Neural cell (in vitro differentiated cells): ENCODE measurements around the gene RAPGEF4. TPM values are rescaled to one million over a fixed set of nuclear protein-coding genes. Genes with fewer than 3 reads are reported as not detected.

Experiments
- H2AFZ ChIP-seq: fragments of 200-600, 300-800 bp; sonication (generic), shearing (Covaris generic); 2 replicates; pipeline ENCODE4 v1.6.0; 2014; ENCODE audit warnings: low read depth, mild to moderate bottlenecking, antibody characterized with exemption, low read length, moderate library complexity
- H3F3A ChIP-seq: fragments of 200-600 bp; shearing (Covaris generic); 2 replicates; pipeline ENCODE4 v1.6.1; 2016; ENCODE audit warnings: mild to moderate bottlenecking, moderate library complexity, mixed read lengths, antibody characterized with exemption, low read length; ENCODE audit not compliant: insufficient read depth, poor library complexity, severe bottlenecking
- H3K27ac ChIP-seq: fragments of 200-600, 300-800 bp; sonication (generic), shearing (Covaris generic); 2 replicates; pipeline ENCODE4 v1.5.1; 2014; ENCODE audit warnings: mild to moderate bottlenecking, low read length, moderate library complexity
- H3K27me3 ChIP-seq: fragments of 300-800, 200-600 bp; sonication (generic), shearing (Covaris generic); 2 replicates; pipeline ENCODE4 v1.6.0; 2014; ENCODE audit warnings: mild to moderate bottlenecking, low read depth, low read length, moderate library complexity; ENCODE audit not compliant: insufficient read depth
- H3K36me3 ChIP-seq: fragments of 300-800, 200-600 bp; sonication (generic), shearing (Covaris generic); 2 replicates; pipeline ENCODE4 v1.5.1; 2014; ENCODE audit warnings: mild to moderate bottlenecking, antibody characterized with exemption, low read length, moderate library complexity; ENCODE audit not compliant: insufficient read depth
- H3K4me2 ChIP-seq: fragments of 300-800, 200-600 bp; sonication (generic), shearing (Covaris generic); 2 replicates; pipeline ENCODE4 v1.6.0; 2014; ENCODE audit warnings: mild to moderate bottlenecking, low read length
- H3K4me3 ChIP-seq: fragments of 300-800, 200-600 bp; sonication (generic), shearing (Covaris generic); 2 replicates; pipeline ENCODE4 v1.5.1; 2014; ENCODE audit warnings: mild to moderate bottlenecking, low read length, moderate library complexity
- H3K79me2 ChIP-seq: fragments of 200-600 bp; shearing (Covaris generic); replicated peaks from 2 replicates; pipeline ENCODE4 v1.6.0; 2014; ENCODE audit warnings: mild to moderate bottlenecking, low read length, moderate library complexity; ENCODE audit not compliant: insufficient read depth
- H3K9ac ChIP-seq: fragments of 300-800, 200-600 bp; sonication (generic), shearing (Covaris generic); 2 replicates; pipeline ENCODE4 v1.6.1; 2016; ENCODE audit warnings: mild to moderate bottlenecking, low read length, mixed read lengths
- H3K9me2 ChIP-seq: fragments of 200-600 bp; shearing (Covaris generic); 2 replicates; pipeline ENCODE4 v1.6.1; 2016; ENCODE audit warnings: mild to moderate bottlenecking, low read length, mixed read lengths; ENCODE audit not compliant: insufficient read depth
- H3K9me3 ChIP-seq: fragments of 200-600, 300-800 bp; sonication (generic), shearing (Covaris generic); 2 replicates; pipeline ENCODE4 v1.6.1; 2016; ENCODE audit warnings: mild to moderate bottlenecking, mixed run types, low read length, moderate library complexity, mixed read lengths
- H4K20me1 ChIP-seq: fragments of 200-600 bp; shearing (Covaris generic); 2 replicates; pipeline ENCODE4 v1.6.1; 2016; ENCODE audit warnings: mild to moderate bottlenecking, mixed run types; ENCODE audit not compliant: insufficient read depth
- EP300 ChIP-seq: fragments of 450-650 bp; conservative IDR thresholded peaks from 2 replicates; pipeline ENCODE4 v1.6.1; 2014; ENCODE audit warnings: antibody characterized with exemption, mild to moderate bottlenecking, moderate library complexity; ENCODE audit not compliant: poor library complexity, severe bottlenecking
- EZH2 ChIP-seq: fragments of 200-600, 300-800 bp; shearing (Covaris generic), sonication (generic); IDR thresholded peaks from 2 replicates; pipeline ENCODE4 v1.6.1; 2014; ENCODE audit warnings: antibody characterized with exemption, low read length, borderline replicate concordance, mild to moderate bottlenecking; ENCODE audit not compliant: insufficient read depth, poor library complexity, severe bottlenecking
- POLR2AphosphoS5 ChIP-seq: IDR thresholded peaks from 2 replicates; pipeline ENCODE4 v1.6.1; 2012
- RAD21 ChIP-seq: fragments of 450-650 bp; conservative IDR thresholded peaks from 2 replicates; pipeline ENCODE4 v1.6.1; 2014; ENCODE audit warnings: antibody characterized with exemption, mild to moderate bottlenecking, moderate library complexity
- SMC3 ChIP-seq: fragments of 450-650 bp; conservative IDR thresholded peaks from 2 replicates; pipeline ENCODE4 v1.6.1; 2014; ENCODE audit warnings: antibody characterized with exemption, mild to moderate bottlenecking, moderate library complexity; ENCODE audit not compliant: poor library complexity
- TAF1 ChIP-seq: IDR thresholded peaks from 2 replicates; pipeline ENCODE4 v1.6.1; 2012; ENCODE audit warnings: low read depth
- polyA plus RNA-seq: library from polyadenylated mRNA; depleted of rRNA; stranded (reverse); fragments of >200 nt; gene quantifications from 2 replicates; pipeline ENCODE4 v1.2.3, GENCODE V29; 2014
- TF ChIP-seq, protein P1 (sequence below): fragments of 450-650 bp; IDR thresholded peaks from 2 replicates; pipeline ENCODE4 v1.5.1; 2014; ENCODE audit warnings: antibody characterized with exemption, mild to moderate bottlenecking, moderate library complexity; ENCODE audit not compliant: poor library complexity, severe bottlenecking
- TF ChIP-seq, protein P2 (sequence below): IDR thresholded peaks from 2 replicates; pipeline ENCODE4 v1.6.1; 2012; ENCODE audit warnings: borderline replicate concordance

The RAPGEF4 gene
- polyA plus RNA-seq, 1 donor from 2014 or later = 10.4 TPM

DNA sequence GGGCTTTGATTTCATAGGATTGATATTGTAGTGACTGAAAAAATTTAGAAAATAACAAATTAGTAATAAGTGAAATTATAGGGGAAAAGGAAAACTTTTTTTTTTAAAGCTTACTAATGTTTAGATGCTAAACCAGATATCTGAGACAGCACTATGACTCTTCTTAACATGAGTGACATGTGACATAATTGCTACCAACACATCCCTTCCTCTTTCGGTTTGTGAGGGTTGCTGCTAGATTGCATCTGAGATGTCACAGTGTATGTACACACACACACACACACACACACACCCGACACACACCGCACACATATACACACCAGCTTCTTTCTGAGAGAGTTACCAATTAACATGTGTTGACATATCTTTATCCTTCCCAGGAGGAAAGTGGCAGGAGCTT lies 18.0 kb downstream of the RAPGEF4 start:
- H4K20me1 ChIP-seq = no peaks in the 10 kb centered on the region
- H3K4me3 ChIP-seq = no peak overlapping the region
- TF ChIP-seq, protein P1, sequence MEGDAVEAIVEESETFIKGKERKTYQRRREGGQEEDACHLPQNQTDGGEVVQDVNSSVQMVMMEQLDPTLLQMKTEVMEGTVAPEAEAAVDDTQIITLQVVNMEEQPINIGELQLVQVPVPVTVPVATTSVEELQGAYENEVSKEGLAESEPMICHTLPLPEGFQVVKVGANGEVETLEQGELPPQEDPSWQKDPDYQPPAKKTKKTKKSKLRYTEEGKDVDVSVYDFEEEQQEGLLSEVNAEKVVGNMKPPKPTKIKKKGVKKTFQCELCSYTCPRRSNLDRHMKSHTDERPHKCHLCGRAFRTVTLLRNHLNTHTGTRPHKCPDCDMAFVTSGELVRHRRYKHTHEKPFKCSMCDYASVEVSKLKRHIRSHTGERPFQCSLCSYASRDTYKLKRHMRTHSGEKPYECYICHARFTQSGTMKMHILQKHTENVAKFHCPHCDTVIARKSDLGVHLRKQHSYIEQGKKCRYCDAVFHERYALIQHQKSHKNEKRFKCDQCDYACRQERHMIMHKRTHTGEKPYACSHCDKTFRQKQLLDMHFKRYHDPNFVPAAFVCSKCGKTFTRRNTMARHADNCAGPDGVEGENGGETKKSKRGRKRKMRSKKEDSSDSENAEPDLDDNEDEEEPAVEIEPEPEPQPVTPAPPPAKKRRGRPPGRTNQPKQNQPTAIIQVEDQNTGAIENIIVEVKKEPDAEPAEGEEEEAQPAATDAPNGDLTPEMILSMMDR = no peak
- H3K27ac ChIP-seq = no peak overlapping the region
- no peaks in the 10 kb centered on the region for H3K27me3 ChIP-seq
- no peaks in the 10 kb centered on the region for H3K9me2 ChIP-seq
- no peak overlapping the region for H3K9ac ChIP-seq
- no peak overlapping the region for H3K4me2 ChIP-seq
- H3K36me3 ChIP-seq = no peaks in the 10 kb centered on the region
- H3K9me3 ChIP-seq = no peaks in the 10 kb centered on the region
- no peaks in the 10 kb centered on the region for H3K79me2 ChIP-seq
- H2AFZ ChIP-seq = no peak overlapping the region
- H3F3A ChIP-seq = no peaks in the 10 kb centered on the region

DNA sequence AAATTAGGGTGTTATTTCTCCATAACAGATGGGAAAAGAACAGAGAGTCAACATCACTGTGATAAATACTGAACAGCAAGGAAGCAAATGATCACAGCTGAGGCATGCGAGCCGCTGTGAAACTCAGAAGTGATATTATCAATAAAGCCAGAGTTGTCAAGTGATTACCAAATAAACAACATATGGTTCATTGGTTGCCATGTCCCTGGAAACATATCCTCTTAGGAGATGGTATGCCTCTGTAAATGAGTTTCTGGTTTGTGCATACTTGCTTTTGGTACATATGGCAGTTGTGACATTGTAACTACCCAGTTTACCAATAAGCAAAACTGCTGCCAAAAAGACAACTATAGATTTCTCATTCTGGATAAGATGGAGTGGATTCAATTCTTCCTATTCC lies 23.8 kb downstream of the RAPGEF4 start:
- H3K27me3 ChIP-seq = no peaks in the 10 kb centered on the region
- no peak overlapping the region for H3K4me2 ChIP-seq
- no peaks in the 10 kb centered on the region for H3K9me3 ChIP-seq
- no peaks in the 10 kb centered on the region for H3F3A ChIP-seq
- no peak overlapping the region for H3K27ac ChIP-seq
- no peaks in the 10 kb centered on the region for H4K20me1 ChIP-seq
- H3K9ac ChIP-seq = no peak overlapping the region
- H2AFZ ChIP-seq = no peak overlapping the region
- H3K79me2 ChIP-seq = no peaks in the 10 kb centered on the region
- H3K36me3 ChIP-seq = no peaks in the 10 kb centered on the region
- no peak overlapping the region for H3K4me3 ChIP-seq
- TF ChIP-seq, protein P2, sequence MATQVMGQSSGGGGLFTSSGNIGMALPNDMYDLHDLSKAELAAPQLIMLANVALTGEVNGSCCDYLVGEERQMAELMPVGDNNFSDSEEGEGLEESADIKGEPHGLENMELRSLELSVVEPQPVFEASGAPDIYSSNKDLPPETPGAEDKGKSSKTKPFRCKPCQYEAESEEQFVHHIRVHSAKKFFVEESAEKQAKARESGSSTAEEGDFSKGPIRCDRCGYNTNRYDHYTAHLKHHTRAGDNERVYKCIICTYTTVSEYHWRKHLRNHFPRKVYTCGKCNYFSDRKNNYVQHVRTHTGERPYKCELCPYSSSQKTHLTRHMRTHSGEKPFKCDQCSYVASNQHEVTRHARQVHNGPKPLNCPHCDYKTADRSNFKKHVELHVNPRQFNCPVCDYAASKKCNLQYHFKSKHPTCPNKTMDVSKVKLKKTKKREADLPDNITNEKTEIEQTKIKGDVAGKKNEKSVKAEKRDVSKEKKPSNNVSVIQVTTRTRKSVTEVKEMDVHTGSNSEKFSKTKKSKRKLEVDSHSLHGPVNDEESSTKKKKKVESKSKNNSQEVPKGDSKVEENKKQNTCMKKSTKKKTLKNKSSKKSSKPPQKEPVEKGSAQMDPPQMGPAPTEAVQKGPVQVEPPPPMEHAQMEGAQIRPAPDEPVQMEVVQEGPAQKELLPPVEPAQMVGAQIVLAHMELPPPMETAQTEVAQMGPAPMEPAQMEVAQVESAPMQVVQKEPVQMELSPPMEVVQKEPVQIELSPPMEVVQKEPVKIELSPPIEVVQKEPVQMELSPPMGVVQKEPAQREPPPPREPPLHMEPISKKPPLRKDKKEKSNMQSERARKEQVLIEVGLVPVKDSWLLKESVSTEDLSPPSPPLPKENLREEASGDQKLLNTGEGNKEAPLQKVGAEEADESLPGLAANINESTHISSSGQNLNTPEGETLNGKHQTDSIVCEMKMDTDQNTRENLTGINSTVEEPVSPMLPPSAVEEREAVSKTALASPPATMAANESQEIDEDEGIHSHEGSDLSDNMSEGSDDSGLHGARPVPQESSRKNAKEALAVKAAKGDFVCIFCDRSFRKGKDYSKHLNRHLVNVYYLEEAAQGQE = no peak
- no peak for TF ChIP-seq SMC3
- no peak for TF ChIP-seq TAF1
- TF ChIP-seq EP300 = no peak
- TF ChIP-seq EZH2 = no peak
- TF ChIP-seq POLR2AphosphoS5 = no peak
- no peak for TF ChIP-seq RAD21
- no peaks in the 10 kb centered on the region for H3K9me2 ChIP-seq

DNA sequence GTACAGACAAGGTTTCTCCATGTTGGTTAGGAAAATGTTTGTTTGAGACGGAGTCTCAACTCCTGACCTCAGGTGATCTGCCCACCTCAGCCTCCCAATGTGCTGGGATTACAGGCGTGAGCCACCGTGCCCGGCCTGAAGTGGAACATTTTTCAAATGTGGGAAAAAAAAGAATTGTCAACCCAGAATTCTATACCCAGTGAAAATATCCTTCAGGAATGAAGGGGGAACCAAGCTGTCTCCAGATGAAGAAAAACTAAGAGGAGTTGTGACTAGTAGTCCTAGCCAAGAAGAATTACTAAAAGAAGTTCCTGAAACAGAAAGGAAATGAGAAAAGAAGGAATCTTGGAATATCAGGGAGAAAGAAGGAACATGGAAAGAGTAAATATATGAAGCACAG lies 25.7 kb downstream of the RAPGEF4 start:
- H3K9me3 ChIP-seq = no peaks in the 10 kb centered on the region
- H3K27ac ChIP-seq = no peak overlapping the region
- H3K79me2 ChIP-seq = no peaks in the 10 kb centered on the region
- no peaks in the 10 kb centered on the region for H3K9me2 ChIP-seq
- no peak overlapping the region for H3K4me3 ChIP-seq
- no peaks in the 10 kb centered on the region for H4K20me1 ChIP-seq
- H3K9ac ChIP-seq = no peak overlapping the region
- no peaks in the 10 kb centered on the region for H3F3A ChIP-seq
- H3K36me3 ChIP-seq = no peaks in the 10 kb centered on the region
- TF ChIP-seq POLR2AphosphoS5 = no peak
- TF ChIP-seq, protein P1 = no peak
- TF ChIP-seq EZH2 = no peak
- no peak overlapping the region for H3K4me2 ChIP-seq
- no peaks in the 10 kb centered on the region for H3K27me3 ChIP-seq
- no peak overlapping the region for H2AFZ ChIP-seq
